ENCODE data around the gene PLPPR1.

PLPPR1 gene

GRCh38 chr9:101197026-101197425 is 168.5 kb downstream of the PLPPR1 start:
- Mint-ChIP-seq H3K4me3 (no peak overlapping the region), H3K4me1 (no peaks in the 10 kb centered on the region), H3K27me3 (no peaks in the 10 kb centered on the region), H3K36me3 (no peaks in the 10 kb centered on the region), H3K27ac (no peak overlapping the region), H3K9me3 (no peaks in the 10 kb centered on the region)

- Mint-ChIP-seq H3K27me3 (no peaks in the 10 kb centered on the region), H3K27ac (no peak overlapping the region), H3K4me1 (no peaks in the 10 kb centered on the region), H3K4me3 (no peak overlapping the region), H3K9me3 (no peaks in the 10 kb centered on the region), H3K36me3 (no peaks in the 10 kb centered on the region)
Measured at GRCh38 chr9:101200852-101201251, 172.3 kb downstream of the PLPPR1 start.

GRCh38 chr9:101201630-101202029 is 173.1 kb downstream of the PLPPR1 start:
- Mint-ChIP-seq H3K9me3 (no peaks in the 10 kb centered on the region), H3K4me3 (no peak overlapping the region), H3K36me3 (no peaks in the 10 kb centered on the region), H3K27me3 (no peaks in the 10 kb centered on the region), H3K27ac (no peak overlapping the region), H3K4me1 (no peaks in the 10 kb centered on the region)

- Mint-ChIP-seq H3K27me3 (peaks cover 3% of the 10 kb centered on the region), H3K36me3 (no peaks in the 10 kb centered on the region), H3K27ac (no peak overlapping the region), H3K4me1 (no peaks in the 10 kb centered on the region), H3K4me3 (no peak overlapping the region), H3K9me3 (no peaks in the 10 kb centered on the region)
Measured at GRCh38 chr9:101209670-101210069, 181.1 kb downstream of the PLPPR1 start.

GRCh38 chr9:101212661-101213060 is 184.1 kb downstream of the PLPPR1 start:
- peaks cover 5% of the 10 kb centered on the region for H3K27me3 Mint-ChIP-seq
- H3K4me3 Mint-ChIP-seq, result no peak overlapping the region
- H3K9me3 Mint-ChIP-seq, result no peaks in the 10 kb centered on the region
- no peaks in the 10 kb centered on the region for H3K36me3 Mint-ChIP-seq
- H3K27ac Mint-ChIP-seq, result no peak overlapping the region
- no peaks in the 10 kb centered on the region for H3K4me1 Mint-ChIP-seq

- H3K27ac Mint-ChIP-seq, result no peak overlapping the region
- no peaks in the 10 kb centered on the region for H3K4me1 Mint-ChIP-seq
- no peaks in the 10 kb centered on the region for H3K36me3 Mint-ChIP-seq
- H3K9me3 Mint-ChIP-seq, result no peaks in the 10 kb centered on the region
- no peak overlapping the region for H3K4me3 Mint-ChIP-seq
- peaks cover 5% of the 10 kb centered on the region for H3K27me3 Mint-ChIP-seq
Measured at GRCh38 chr9:101219030-101219429, 190.5 kb downstream of the PLPPR1 start.

- no peaks in the 10 kb centered on the region for H3K4me1 Mint-ChIP-seq
- H3K36me3 Mint-ChIP-seq, result no peaks in the 10 kb centered on the region
- no peaks in the 10 kb centered on the region for H3K9me3 Mint-ChIP-seq
- peaks cover 4% of the 10 kb centered on the region for H3K27me3 Mint-ChIP-seq
- H3K4me3 Mint-ChIP-seq, result no peak overlapping the region
- H3K27ac Mint-ChIP-seq, result no peak overlapping the region
Measured at GRCh38 chr9:101220341-101220740, 191.8 kb downstream of the PLPPR1 start.

GRCh38 chr9:101225271-101225670 is 196.7 kb downstream of the PLPPR1 start:
- peaks cover 3% of the 10 kb centered on the region for H3K27me3 Mint-ChIP-seq
- H3K27ac Mint-ChIP-seq, result no peak overlapping the region
- no peaks in the 10 kb centered on the region for H3K9me3 Mint-ChIP-seq
- H3K36me3 Mint-ChIP-seq, result no peaks in the 10 kb centered on the region
- no peak overlapping the region for H3K4me3 Mint-ChIP-seq
- H3K4me1 Mint-ChIP-seq, result no peaks in the 10 kb centered on the region

- no peaks in the 10 kb centered on the region for H3K36me3 Mint-ChIP-seq
Measured at GRCh38 chr9:101226161-101226560, 197.6 kb downstream of the PLPPR1 start.

GRCh38 chr9:101226803-101227202 is 198.3 kb downstream of the PLPPR1 start:
- no peaks in the 10 kb centered on the region for H3K4me1 Mint-ChIP-seq
- H3K27ac Mint-ChIP-seq, result no peak overlapping the region
- no peaks in the 10 kb centered on the region for H3K36me3 Mint-ChIP-seq
- H3K4me3 Mint-ChIP-seq, result no peak overlapping the region
- no peaks in the 10 kb centered on the region for H3K9me3 Mint-ChIP-seq
- H3K27me3 Mint-ChIP-seq, result peaks cover 3% of the 10 kb centered on the region

More at GRCh38 chr9:101226161-101226560, 197.6 kb downstream of the PLPPR1 start:
- no peak overlapping the region for H3K4me3 Mint-ChIP-seq
- peaks cover 3% of the 10 kb centered on the region for H3K27me3 Mint-ChIP-seq
- no peaks in the 10 kb centered on the region for H3K4me1 Mint-ChIP-seq
- H3K27ac Mint-ChIP-seq, result no peak overlapping the region
- no peaks in the 10 kb centered on the region for H3K9me3 Mint-ChIP-seq

GRCh38 chr9:101229606-101230005 is 201.1 kb downstream of the PLPPR1 start:
- no peak overlapping the region for H3K27ac Mint-ChIP-seq
- H3K36me3 Mint-ChIP-seq, result no peaks in the 10 kb centered on the region
- no peaks in the 10 kb centered on the region for H3K9me3 Mint-ChIP-seq
- peaks cover 6% of the 10 kb centered on the region for H3K27me3 Mint-ChIP-seq
- H3K4me1 Mint-ChIP-seq, result no peaks in the 10 kb centered on the region
- H3K4me3 Mint-ChIP-seq, result no peak overlapping the region

GRCh38 chr9:101232405-101232977 is 204.0 kb downstream of the PLPPR1 start:
- no peaks in the 10 kb centered on the region for H3K36me3 Mint-ChIP-seq
- H3K4me1 Mint-ChIP-seq, result no peaks in the 10 kb centered on the region
- no peak overlapping the region for H3K4me3 Mint-ChIP-seq
- H3K27ac Mint-ChIP-seq, result no peak overlapping the region
- H3K27me3 Mint-ChIP-seq, result peaks cover 14% of the 10 kb centered on the region
- H3K9me3 Mint-ChIP-seq, result no peaks in the 10 kb centered on the region

GRCh38 chr9:101235105-101235866 is 206.8 kb downstream of the PLPPR1 start:
- Mint-ChIP-seq H3K36me3 (no peaks in the 10 kb centered on the region), H3K4me1 (no peaks in the 10 kb centered on the region), H3K9me3 (no peaks in the 10 kb centered on the region), H3K27me3 (peaks cover 13% of the 10 kb centered on the region), H3K4me3 (no peak overlapping the region), H3K27ac (no peak overlapping the region)

GRCh38 chr9:101242651-101243050 is 214.1 kb downstream of the PLPPR1 start:
- peaks cover 5% of the 10 kb centered on the region for H3K27me3 Mint-ChIP-seq
- H3K4me3 Mint-ChIP-seq, result no peak overlapping the region
- H3K27ac Mint-ChIP-seq, result no peak overlapping the region
- H3K9me3 Mint-ChIP-seq, result no peaks in the 10 kb centered on the region
- no peaks in the 10 kb centered on the region for H3K4me1 Mint-ChIP-seq
- H3K36me3 Mint-ChIP-seq, result no peaks in the 10 kb centered on the region

GRCh38 chr9:101246691-101247090 is 218.2 kb downstream of the PLPPR1 start:
- Mint-ChIP-seq H3K27ac (no peak overlapping the region), H3K4me3 (no peak overlapping the region), H3K9me3 (no peaks in the 10 kb centered on the region)

GRCh38 chr9:101247297-101247696 is 218.8 kb downstream of the PLPPR1 start:
- Mint-ChIP-seq H3K27ac (no peak overlapping the region), H3K36me3 (no peaks in the 10 kb centered on the region), H3K27me3 (peaks cover 3% of the 10 kb centered on the region), H3K4me3 (no peak overlapping the region), H3K9me3 (no peaks in the 10 kb centered on the region), H3K4me1 (no peaks in the 10 kb centered on the region)

More at GRCh38 chr9:101246691-101247090, 218.2 kb downstream of the PLPPR1 start:
- H3K27me3 Mint-ChIP-seq, result peaks cover 3% of the 10 kb centered on the region
- H3K4me1 Mint-ChIP-seq, result no peaks in the 10 kb centered on the region
- H3K36me3 Mint-ChIP-seq, result no peaks in the 10 kb centered on the region
